NCI-H187 treated with DMSO at 0.1 percent for 48 hours (cell line): ENCODE measurements around the gene MAP4K2.

ENCODE experiments used
- DNase-seq: peaks from one replicate; lab custom pipeline; 2025; lab: John Stamatoyannopoulos, UW

MAP4K2 gene

DNA sequence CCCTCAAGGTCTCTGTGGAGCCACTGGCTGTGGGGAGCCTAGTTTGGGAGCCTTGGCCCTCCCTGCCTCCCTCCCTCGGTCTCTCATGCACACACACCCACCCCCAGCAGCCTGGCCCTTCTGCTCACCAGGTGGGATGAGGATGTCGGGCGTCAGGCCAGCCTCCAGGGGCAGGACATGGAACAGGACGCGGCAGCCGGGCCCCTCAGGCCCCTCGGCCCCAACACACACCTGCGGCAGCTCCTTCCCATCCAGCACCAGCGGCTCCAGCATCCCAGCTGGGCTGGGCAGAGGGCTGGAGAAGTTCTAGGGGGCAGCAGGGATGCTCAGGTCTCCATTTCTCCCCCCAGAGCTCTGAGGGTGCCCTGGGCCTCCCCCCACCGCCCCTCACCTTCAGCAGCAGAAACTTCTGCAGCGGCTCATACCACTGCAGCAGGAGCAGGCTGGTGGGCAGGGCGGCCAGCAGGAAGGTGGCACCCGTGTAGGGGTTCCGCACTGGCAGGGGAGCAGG lies 11.2 kb downstream of the MAP4K2 start:
- no peak for DNase-seq

DNA sequence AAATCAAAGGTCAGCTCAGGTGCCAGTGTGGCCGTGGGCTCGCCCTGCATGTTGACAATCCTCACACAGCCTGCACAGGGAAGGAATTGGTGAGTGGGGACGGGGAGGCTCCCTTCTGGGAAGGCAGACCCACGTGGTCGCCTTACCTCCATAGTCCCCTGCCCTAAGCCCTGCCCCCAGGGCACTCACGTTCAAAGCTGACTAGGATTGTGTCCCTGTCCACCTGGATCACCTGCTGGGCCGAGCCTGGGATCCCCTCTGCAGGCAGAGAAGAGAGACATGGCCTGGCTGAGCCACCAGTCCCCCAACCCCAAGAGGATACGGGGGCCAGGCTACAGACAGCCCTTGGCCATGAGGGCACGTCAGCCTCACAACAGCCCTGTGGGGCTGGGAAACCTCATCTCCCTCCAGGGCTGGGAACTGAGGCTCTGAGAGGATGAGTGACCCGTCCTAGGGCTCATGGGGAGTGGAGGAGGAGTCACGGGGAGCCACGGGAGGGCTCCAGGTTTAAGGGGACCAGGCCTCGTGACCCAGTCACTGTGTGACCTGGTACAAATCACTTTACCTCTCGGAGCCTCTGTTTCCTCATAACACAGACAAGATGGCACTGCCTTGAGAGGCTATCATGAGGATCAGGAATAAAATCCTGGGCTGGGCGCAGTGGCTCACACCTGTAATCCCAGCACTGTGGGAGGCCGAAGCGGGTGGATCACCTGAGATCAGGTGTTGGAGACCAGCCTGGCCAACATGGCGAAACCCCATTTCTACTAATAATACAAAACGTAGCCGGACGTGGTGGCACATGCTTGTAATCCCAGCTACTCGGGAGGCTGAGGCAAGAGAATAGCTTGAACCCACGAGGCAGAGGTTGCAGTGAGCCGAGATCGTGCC lies 12.6 kb downstream of the MAP4K2 start:
- no peak for DNase-seq

DNA sequence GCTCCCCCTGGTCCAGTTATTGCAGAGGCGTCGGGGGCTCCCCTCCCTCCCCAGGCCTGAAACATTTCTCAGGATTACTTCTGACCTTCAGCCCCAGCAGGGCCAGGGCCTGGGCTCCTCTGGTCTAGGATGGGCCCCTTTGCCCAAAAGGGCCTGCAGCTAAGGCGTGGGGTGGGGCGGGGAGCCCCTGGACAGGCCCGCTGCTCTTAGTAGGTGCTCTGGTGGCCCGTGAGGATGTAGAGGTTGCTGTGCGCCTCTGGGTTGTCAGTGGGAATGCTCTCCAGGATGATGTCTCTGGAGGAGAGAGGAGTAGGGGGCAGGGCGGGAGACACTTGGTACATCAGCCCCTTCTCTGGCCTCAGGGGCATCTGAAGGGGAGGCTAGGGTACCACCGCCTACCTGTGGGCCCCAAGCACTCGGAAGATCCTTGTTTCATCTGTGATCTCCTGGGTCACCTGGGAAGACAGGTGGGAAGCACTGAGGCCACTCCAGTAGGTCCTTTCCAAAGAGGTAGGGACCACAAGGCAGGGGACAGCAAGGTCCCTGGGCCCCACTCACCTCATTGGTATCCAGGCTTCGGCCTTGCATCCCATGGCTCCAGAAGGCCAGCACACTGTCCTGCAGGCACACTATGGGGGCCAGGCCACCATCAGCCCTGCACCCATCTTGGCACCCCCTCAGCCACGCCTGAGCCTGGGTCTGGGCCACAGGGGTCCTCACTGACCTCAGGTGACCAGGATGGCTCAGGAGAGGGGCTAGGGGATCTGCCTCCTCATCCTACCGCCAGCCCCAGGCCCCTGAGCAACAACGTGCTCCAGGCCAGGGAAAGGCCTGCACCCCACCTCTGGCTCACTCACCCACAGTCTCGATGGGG lies 13.4 kb downstream of the MAP4K2 start:
- no peak for DNase-seq

DNA sequence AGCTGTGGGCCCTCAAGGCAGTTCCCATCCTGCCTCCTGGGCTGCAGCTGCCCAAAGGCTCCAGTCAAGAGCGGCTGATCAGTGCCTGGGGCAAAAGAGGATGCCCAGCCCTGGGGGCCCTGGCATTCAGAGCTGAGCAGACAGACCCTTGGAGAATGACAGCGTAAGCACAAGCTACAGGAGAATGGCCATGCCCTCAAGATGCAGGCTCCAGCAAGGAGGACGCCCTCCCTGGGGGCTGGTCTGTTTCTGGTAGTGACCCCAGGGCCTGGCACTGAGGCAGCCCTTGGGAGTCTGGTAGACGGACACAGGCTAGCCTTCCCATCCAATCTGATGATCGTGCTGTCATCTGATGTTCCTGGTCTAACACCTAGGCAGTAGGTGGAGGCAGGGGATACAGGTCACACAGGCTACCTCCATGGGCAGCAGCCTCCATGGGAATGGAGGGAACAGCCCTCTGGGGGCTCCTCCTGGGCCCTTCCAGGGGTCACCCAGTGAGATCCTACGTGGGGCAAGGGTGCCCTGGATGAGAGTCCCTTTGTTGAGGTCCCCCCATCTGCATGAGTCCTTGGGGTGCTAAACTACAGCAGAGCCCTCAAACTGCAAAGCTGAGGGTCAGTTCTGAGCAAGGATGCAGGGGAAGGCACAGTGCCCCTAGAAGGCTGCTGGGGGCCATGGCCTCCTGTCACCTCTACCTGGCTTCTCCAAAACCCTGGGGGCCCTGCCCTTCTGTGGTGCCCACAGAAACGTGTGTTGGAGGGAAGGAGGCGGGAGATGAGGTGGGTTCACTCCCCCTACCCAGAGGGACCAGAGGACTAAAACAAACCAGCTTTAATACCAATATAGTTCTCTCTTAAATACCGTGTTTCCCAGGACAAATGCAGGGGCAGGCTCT lies 14.4 kb downstream of the MAP4K2 start:
- DNase-seq: no peak

DNA sequence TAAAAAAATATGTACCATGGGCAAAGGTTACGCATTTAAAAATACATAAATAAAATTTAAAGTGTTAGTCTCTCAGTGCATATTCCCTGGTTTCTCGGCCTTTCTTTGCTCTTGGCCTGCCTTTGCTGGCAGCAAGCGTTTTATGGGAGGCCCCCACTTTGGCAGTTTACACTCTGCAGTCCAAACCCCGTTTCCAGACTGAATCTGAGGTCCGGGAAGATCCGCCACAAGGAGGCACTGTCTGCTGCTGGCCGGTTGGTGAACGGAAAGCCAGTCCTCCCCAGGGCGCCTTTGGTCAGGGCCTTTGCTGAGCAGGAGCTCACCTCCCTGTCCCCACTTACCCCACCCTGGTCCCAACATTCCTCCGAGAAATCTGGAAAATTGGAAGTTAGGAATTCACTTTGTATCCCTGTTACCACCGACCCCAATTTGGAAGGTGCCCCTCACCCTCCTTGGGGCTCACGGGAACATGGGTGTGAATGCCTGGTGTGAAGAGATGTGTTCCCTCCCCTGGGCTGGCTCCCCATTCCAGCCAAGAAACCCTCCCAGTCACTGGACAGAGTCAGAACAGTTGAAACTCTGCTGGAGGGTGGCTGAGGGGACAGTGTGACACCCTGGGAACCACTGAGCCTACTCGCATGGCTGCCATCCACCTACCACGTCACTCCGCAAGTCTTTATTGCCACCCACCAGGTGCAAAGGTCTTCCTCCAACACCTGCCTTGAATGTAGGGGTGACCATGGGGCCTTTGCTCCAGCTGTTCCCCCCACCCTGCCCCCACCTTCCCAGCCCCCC lies 15.3 kb downstream of the MAP4K2 start:
- DNase-seq: no peak

DNA sequence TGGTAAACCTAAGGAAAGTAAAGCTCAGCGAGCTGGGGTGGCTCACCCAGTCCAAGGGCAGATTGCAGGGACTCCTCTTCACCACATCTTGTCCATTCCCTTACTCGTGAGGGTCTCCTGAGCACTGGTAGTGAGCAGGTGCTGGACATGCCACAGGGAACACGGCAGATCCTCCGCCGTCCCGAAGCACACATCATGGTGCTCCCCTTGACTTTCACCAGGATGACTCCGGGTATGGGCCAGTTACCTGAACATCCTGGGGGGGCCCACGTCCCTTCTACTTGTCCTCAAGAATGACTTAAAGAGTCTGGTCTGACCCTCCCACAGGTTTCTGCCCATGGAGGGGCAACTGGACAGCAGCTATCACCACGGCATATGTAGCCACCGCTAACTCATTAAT lies 16.7 kb downstream of the MAP4K2 start:
- DNase-seq: no peak

DNA sequence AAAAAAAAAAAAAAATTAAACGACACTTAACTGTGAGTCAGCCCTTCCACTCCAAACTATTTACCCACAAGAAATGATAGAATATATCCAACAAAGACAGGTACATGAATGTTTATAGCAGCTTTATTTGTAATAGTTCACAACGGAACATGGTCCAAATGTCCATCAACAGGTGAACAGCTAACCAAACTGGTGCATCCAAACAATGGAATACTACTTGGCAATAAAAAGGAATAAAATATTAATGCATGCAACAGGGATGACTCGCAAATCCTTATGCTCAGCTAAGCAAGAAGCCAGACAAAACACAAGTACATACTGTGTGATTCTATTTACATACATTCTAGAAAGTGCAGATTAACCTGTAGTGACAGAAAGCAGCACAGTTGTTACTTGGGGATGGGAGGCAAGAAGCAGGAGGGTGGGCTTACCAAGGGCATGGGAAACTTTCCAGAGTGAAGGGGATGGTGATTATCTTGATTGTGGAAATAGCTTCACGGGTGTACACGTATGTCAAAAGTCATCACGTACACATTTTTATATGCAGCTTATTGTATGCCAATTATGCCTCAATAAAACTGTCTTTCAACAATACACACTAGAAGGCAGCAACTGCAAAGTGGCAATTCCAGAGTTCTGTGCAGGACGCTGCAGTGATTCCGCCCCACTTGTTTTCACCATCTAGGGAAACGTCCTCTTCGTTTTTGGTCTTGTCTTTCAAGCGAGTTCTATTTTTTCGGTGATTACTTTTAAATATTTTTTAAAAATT lies 18.0 kb downstream of the MAP4K2 start:
- no peak for DNase-seq

DNA sequence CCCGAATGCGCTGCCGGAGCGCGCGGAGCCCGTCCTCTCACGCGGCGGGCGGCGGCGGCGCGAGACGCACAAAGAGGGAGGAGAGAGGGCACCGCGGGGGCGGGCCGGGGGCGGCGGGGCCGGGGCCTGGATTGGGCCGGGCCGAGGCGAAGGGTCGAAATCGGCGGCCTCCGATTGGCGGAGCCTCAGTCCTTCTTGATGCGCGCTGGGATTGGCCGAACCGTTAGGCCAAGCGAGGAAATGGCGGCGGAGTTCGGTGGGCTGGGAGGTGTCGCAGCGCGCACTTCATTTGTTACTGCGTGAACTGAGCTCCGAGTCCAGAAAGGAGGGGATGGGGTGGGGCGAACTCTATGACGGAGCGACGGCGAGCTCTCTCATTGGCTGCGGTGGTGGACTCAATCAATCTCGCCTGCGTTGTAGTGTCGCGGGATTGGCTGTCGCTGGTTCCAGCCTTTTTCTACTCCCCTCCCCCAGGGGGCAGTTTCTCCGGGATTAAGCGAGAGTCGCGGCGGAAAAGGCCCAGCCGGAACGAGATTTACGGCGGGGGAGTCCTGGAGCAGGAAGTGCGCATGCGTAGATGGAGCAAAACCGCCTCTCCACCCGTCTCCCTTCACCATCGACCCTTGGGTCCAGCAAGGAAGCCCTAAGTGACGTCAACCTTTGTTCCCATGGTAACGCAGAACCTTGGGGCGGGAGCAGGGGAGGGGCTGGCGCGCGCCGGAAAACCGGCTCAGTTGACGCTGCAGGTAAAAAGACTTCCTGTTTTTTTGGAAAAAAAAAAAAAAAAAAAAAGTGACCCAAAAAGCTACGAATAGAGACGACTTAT lies 24.3 kb downstream of the MAP4K2 start, which contains the start of gene SF1:
TSS of gene SF1 (minus strand) at position 70 of the 826 bp plus-strand sequence. CDS start 150 bp downstream, outside the sequence.
- DNase-seq: peak; percentile 97

DNA sequence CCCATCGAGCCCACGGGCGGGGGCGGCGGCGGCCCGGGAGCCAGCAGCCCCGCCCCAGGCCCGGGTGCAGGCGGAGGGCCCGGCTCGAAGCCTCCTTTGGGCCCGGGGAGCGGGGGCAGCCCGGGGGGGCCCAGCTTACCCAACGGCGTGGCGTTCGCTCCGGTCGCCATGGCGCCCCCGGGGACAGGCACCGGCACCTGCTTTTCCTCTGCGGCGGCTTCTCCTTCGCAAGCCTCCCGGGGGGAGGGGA lies 24.9 kb downstream of the MAP4K2 start:
- DNase-seq: no peak

DNA sequence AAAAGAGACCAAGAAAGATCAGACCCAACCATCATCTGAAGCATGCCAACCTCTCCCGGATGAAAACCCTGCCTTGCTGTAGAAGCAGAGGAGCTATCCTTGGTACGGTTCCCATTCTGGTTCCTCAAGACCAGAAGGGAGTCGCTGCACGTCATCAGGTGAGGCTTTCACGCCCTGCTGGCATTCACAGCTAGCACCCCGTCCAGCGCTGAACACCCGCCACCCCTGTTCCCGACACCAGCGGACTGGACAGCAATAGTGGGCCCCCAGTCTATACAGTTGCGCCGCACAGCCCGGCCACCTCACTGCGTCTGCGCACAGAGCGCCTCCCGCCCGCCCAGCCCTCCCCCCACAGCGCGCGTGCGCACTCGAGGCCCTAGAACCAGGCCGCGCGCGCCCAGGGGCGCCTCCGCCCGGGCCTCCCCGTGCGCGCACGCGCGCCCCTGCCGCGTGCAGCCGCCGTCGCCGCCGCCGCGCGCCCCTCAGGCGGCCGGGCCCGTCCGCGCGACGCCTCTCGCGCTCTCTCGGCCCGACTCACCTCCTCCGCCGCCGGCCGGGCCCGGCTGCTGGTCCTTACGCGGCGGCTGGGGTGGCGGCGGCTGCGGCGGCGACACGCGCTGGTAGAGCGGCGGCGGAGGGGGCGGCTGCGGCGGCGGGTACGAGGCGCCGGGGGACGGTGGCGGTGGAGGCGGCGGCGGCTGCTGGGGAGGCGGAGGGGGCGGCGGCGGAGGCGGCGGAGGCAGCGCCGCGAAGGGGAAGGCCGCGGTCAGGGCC lies 25.4 kb downstream of the MAP4K2 start:
- DNase-seq: no peak

DNA sequence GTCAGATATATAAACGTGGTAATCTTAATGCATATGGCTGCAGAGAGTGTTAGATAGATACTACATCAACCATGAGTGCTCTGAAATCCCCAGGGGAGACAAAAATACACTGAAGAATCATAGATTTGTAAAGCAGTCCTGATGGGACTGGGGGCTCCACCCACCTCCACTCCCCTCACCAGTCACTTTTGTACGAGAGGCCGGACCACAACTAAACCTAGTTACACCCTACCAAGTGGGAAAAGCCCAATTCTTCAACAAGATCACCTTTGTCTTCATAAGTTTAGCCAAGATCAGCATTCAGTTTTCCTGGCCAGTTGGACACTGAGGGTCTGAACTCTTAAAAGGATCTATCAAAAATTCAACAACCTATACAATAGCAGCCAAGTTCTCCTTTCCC lies 26.1 kb downstream of the MAP4K2 start:
- no peak for DNase-seq

DNA sequence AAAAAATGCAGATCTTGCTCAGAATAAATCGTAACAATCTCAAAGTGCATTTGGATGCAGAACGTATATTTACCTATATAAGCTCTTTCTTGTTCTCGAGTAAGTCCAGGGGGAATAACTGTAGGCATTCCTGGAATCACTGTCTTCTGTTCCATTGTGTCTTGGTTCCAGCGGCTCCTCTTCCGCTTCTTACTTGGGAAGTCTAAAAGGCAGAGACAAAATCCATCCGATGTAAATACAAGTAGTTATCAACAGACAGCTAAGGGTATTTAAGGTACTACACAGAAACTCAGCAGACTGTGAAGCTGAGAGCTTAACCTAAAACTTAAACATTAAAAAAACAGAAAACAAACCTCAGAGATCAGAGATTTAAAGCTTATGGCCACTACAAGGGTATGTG lies 26.6 kb downstream of the MAP4K2 start:
- DNase-seq: no peak

DNA sequence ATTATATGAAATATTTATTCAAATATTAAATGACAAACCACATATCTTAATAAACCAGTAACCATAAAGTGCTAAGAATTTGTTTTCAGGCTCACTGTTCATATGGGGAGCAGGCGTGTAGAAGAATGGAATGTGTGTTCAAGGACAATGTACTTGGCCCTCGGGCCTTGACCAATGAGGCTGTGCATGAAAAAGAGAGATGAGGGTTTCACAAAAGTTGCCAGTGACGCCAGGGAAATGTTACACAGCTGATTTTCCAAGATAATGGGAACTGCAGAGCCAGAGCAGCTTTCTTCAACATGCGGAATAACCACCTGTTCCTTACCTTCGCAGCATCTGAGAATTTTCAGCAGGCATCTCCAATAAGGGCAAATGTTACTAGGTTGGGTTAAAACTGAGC lies 28.9 kb downstream of the MAP4K2 start:
- no peak for DNase-seq

DNA sequence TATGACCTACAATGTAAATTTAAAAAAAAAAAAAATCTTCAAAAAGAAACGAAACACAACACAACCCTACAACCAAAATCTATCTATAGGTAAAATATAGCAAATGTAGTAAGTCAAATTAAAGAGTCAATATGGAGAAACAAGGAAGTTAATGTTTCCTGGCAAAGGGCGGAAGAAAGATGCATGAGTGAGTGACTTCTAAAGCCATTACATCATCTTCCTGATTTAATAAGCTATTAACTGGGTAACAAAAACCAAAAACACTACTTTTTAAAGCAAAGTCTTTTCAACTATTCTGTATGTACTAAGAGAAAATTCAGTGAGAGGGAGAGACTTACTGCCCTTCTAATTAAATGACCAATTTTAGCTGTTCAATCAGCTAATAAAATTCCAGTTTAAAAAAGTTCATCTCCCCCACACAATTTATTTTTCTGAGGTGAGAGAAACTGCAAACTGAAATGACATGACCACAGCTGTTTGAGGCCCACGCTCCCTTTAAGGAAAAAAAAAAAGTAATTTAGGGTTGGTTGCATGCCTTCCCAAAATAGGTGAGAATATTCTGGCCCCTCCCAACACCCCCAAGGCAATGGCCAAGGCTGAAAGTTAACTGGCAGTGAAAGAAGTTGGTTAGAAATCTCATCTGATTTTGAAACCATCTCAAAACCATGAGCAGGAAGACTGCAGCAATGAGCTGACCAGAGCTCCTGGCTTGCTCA lies 30.6 kb downstream of the MAP4K2 start:
- DNase-seq: no peak

DNA sequence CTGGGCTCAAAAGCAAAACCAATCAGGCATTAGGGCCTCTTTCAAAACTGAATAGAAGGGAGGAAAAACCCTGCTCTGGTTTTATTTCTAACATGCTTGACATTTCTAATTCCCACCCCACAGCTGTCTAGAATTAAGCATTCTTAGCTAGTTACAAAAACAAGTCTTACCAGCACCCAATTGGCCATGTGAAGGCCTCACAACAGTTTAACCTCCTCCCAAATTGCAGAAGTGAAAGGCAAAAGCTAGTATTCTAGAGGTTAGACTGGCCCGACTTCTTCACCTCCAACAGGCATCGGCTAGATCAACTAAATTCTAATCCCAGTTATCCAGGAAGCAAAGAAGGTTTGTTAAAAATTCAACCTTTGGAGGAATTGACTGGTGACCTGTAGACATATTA lies 31.2 kb downstream of the MAP4K2 start:
- DNase-seq: no peak

DNA sequence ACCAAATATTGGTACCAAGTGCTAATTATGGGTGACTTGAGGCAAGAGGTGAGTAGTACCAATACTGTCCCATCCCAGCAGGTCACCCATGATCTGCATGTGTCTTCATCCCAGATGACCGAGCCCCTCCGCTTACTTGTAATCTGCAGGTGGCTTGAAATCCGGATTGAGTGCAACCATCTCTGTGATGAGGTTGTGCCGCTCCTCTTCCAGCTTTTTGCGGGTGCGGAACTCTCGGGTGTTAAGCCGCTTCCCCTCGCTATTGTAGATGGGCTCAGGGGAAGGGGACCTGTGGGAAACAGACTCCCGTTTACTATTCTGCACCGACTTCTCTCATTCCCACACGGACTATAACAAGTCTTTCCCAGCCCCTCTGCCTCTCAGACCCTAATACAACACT lies 32.9 kb downstream of the MAP4K2 start:
- DNase-seq: no peak

DNA sequence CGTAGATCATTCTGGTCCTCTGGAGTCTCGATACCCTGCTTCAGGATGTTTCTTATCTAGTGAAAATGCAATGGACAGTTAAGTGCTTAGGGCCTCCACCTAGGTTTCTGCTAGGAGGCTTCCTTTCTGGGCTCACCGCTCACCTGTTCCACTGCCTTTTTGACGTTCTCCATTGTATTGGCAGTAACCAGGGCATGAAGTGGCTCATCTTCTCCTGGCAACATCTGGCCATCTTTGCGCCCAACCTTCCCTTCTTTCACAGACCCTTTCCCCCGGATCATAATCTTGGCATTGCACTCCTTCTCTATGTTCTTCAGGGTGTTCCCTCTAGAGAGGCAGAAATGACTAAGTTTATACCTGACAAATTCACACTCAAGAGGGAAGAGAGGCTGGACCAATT lies 33.7 kb downstream of the MAP4K2 start:
- DNase-seq: no peak

DNA sequence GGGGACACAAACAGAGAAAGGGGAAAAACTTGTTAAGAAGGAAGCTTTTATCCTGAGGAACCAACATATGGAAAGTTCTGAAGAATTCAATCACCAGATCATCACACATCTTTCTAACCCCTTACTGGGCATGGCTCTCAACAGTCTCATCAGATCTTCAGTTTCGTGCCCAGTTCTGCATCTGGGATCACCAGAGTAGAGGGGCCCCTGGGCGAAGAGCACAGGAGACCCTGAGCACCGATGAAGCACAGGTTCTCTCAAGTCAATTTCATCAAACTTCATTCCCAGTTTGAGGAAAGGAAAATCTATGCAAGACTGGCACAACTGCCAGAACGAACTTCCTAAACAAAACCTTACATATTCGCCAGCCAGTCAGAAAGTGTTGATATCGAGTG lies 34.7 kb downstream of the MAP4K2 start:
- DNase-seq: no peak
